ENCODE data around the gene SH3TC1. TPM values are rescaled to one million over a fixed set of nuclear protein-coding genes. Genes with fewer than 3 reads are reported as not detected.

SH3TC1 gene
- polyA plus RNA-seq, 3 donors from 2014 or later, result 3.4 to 18.1 (median 4.2) TPM

Other genes with a start within 250 kb of the SH3TC1 start
- 1 to 10 TPM in 1 of 3 donors, under 1 TPM in 2; 0.27 to 4.1 (median 0.43) TPM for gene ABLIM2, start 40.5 kb upstream of the SH3TC1 start, polyA plus RNA-seq
- gene HTRA3, start 70.5 kb downstream of the SH3TC1 start, polyA plus RNA-seq, result not detected
- 10 to 100 TPM; 11.3 to 15.9 (median 15.8) TPM for gene ACOX3, start 241.4 kb downstream of the SH3TC1 start, polyA plus RNA-seq
- 10 to 100 TPM in 1 of 3 donors, 1 to 10 TPM in 2; 2.6 to 15.6 (median 8.9) TPM for gene TRMT44, start 241.5 kb downstream of the SH3TC1 start, polyA plus RNA-seq